ENCODE data around the gene NFATC2. TPM values are rescaled to one million over a fixed set of nuclear protein-coding genes. Genes with fewer than 3 reads are reported as not detected.

NFATC2 gene
- total RNA-seq, 1 experiment from 2014 or later = 0.61 TPM

GRCh38 chr20:51460163-51460562 is 82.4 kb downstream of the NFATC2 start:
- Mint-ChIP-seq H3K36me3 (ENCODE audit: insufficient read depth in 1 of 3, low read depth in 3 of 3) (no peaks in the 10 kb centered on the region), H3K27ac (no peak overlapping the region), H3K4me1 (peaks cover 15 to 16% of the 10 kb centered on the region in 2 experiments), H3K27me3 (ENCODE audit: low read depth) (no peaks in the 10 kb centered on the region), H3K9me3 (no peaks in the 10 kb centered on the region), H3K4me3 (no peak overlapping the region)
- DNase-seq = no peak
- no peak overlapping the region for H3T11ph ChIP-seq (ENCODE audit: low read length)
- H2BK20ac ChIP-seq (ENCODE audit: low read depth, low read length, poor library complexity, severe bottlenecking) = no peak overlapping the region
- H2AK5ac ChIP-seq (ENCODE audit: insufficient read length, low read length) = no peak overlapping the region
- no peak overlapping the region for H4K8ac ChIP-seq (replicated peaks; ENCODE audit: insufficient read length, low read depth, low read length)
- H3K4ac ChIP-seq (ENCODE audit: low read depth, low read length) = no peak overlapping the region
- H3K79me1 ChIP-seq (ENCODE audit: insufficient read depth, low read depth, low read length, poor library complexity, severe bottlenecking) = no peaks in the 10 kb centered on the region
- no peaks in the 10 kb centered on the region for H3K23me2 ChIP-seq (ENCODE audit: insufficient read length, low read depth, low read length, poor library complexity, severe bottlenecking)
- H3K14ac ChIP-seq (ENCODE audit: insufficient read depth, low read length) = no peak overlapping the region
- no peak overlapping the region for H2BK15ac ChIP-seq (ENCODE audit: low read depth, low read length)
- no peak overlapping the region for H4K91ac ChIP-seq (ENCODE audit: insufficient read length, low read depth, low read length)
- H2BK12ac ChIP-seq (ENCODE audit: insufficient read length, low read depth, low read length) = no peak overlapping the region
- H3K9ac ChIP-seq (ENCODE audit: extremely low read depth, insufficient read length, low read length) = no peak overlapping the region
- no peaks in the 10 kb centered on the region for H3K9me3 ChIP-seq (ENCODE audit: control insufficient read depth, low read depth, low read length)
- no peaks in the 10 kb centered on the region for H3K79me2 ChIP-seq (ENCODE audit: insufficient read depth, low read length)
- no peak for TF ChIP-seq CTCF (conservative IDR thresholded peaks at IDR 0.05)
- no peak overlapping the region for H2BK120ac ChIP-seq (ENCODE audit: low read depth, low read length, poor library complexity, severe bottlenecking)
- no CpG with 5 or more reads among the region's 3 CpGs for WGBS (ENCODE audit: extremely low coverage, insufficient read length, low lambda C conversion rate)
- no peak overlapping the region for H2BK5ac ChIP-seq (ENCODE audit: insufficient read length, low read length)
- H3K56ac ChIP-seq (ENCODE audit: insufficient read length, low read depth, low read length) = no peak overlapping the region
- no peak overlapping the region for H3K27ac ChIP-seq (ENCODE audit: insufficient read length, low read depth, low read length)
- H3K4me2 ChIP-seq (ENCODE audit: insufficient read depth, insufficient read length, low read length) = no peak overlapping the region
- H3K27me3 ChIP-seq (ENCODE audit: insufficient read depth, low read length) = no peaks in the 10 kb centered on the region
- no peak overlapping the region for H2AFZ ChIP-seq (ENCODE audit: low read length)
- H3K18ac ChIP-seq (ENCODE audit: insufficient read length, low read depth, low read length) = no peak overlapping the region
- H3K4me1 ChIP-seq (ENCODE audit: insufficient read depth, low read length) = no peaks in the 10 kb centered on the region
- no peaks in the 10 kb centered on the region for H4K20me1 ChIP-seq (ENCODE audit: control insufficient read depth, insufficient read depth, insufficient read length)
- H3K23ac ChIP-seq (ENCODE audit: insufficient read length, low read depth, low read length) = no peak overlapping the region
- no peak overlapping the region for H4K5ac ChIP-seq (ENCODE audit: insufficient read length, low read depth, low read length)
